IMR-90 (cell line): ENCODE data around the gene FUBP3. TPM values are rescaled to one million over a fixed set of nuclear protein-coding genes. Genes with fewer than 3 reads are reported as not detected.
"Not testable (repeated sequence)": the region's sequence is repeated elsewhere in the genome, so short reads cannot be mapped to it uniquely, and the experiment has no call there.

Experiments
- ATAC-seq: fragments of 200-7000 bp; cut with Tn5 transposase; 2 replicates; pipeline ENCODE4 v1.9.1; 2020; ENCODE audit warnings: low read depth, mild to moderate bottlenecking, moderate library complexity
- BruUV-seq: library from RNA; stranded (reverse); fragments of 400-500 nt; replicated peaks from 2 replicates; lab custom pipeline; 2021; lab: Mats Ljungman, UMichigan
- CTCF ChIA-PET: fragments of 300-600 bp; formaldehyde crosslinking; extraction: SDS; loops from one replicate; lab custom pipeline; 2021; ENCODE audit warnings: antibody characterized with exemption; lab: Yijun Ruan, JAX
- POLR2A ChIA-PET: fragments of 300-600 bp; sonication (Branson Sonifier 250); formaldehyde crosslinking; loops from one replicate; lab custom pipeline; 2022; ENCODE audit warnings: antibody characterized with exemption; ENCODE audit not compliant: unreplicated experiment; lab: Charles Lee
- DNase-seq: peaks from one replicate; pipeline ENCODE4 v3.0.0; 2013
- H2AFZ ChIP-seq: replicated peaks from 2 replicates; pipeline ENCODE3; 2013; ENCODE audit warnings: low read length, mild to moderate bottlenecking; ENCODE audit not compliant: poor library complexity
- H2AK5ac ChIP-seq: 2 replicates; pipeline ENCODE4 v1.6.1; 2013; ENCODE audit warnings: low read depth, low read length, inconsistent platforms
- H2AK9ac ChIP-seq: replicated peaks from 2 replicates; pipeline ENCODE3; 2013; ENCODE audit warnings: mild to moderate bottlenecking, low read depth, low read length, moderate library complexity; ENCODE audit not compliant: poor library complexity
- H2BK120ac ChIP-seq: 2 replicates; pipeline ENCODE4 v1.6.1; 2013; ENCODE audit warnings: low read depth, low read length, inconsistent platforms
- H2BK15ac ChIP-seq: 3 replicates; pipeline ENCODE4 v1.6.1; 2013; ENCODE audit warnings: low read depth, low read length, inconsistent platforms
- H2BK20ac ChIP-seq: 2 replicates; pipeline ENCODE4 v1.6.1; 2013; ENCODE audit warnings: low read depth, mild to moderate bottlenecking, inconsistent platforms, low read length, moderate library complexity
- H2BK5ac ChIP-seq: 2 replicates; pipeline ENCODE4 v1.6.1; 2013; ENCODE audit warnings: mild to moderate bottlenecking, low read depth, low read length, inconsistent platforms; ENCODE audit not compliant: poor library complexity, severe bottlenecking
- H3K14ac ChIP-seq: replicated peaks from 2 replicates; pipeline ENCODE4 v1.6.1; 2013; ENCODE audit warnings: low read depth, low read length, inconsistent platforms
- H3K18ac ChIP-seq: 2 replicates; pipeline ENCODE4 v1.6.1; 2013; ENCODE audit warnings: low read depth, low read length, control low read depth
- H3K23ac ChIP-seq: 2 replicates; pipeline ENCODE4 v1.6.1; 2013; ENCODE audit warnings: low read depth, low read length, inconsistent platforms
- H3K27ac ChIP-seq: 2 replicates; pipeline ENCODE4 v1.5.1; 2013; ENCODE audit warnings: mild to moderate bottlenecking, control low read depth, low read length; ENCODE audit not compliant: insufficient read depth
- H3K27me3 ChIP-seq: 2 replicates; pipeline ENCODE4 v1.6.1; 2013; ENCODE audit warnings: low read length; ENCODE audit not compliant: control insufficient read depth, insufficient read depth
- H3K36me3 ChIP-seq: 2 replicates; pipeline ENCODE4 v1.6.1; 2013; ENCODE audit warnings: low read length, mixed read lengths; ENCODE audit not compliant: control insufficient read depth, insufficient read depth
- H3K4ac ChIP-seq: 2 replicates; pipeline ENCODE4 v1.6.1; 2013; ENCODE audit warnings: low read depth, low read length, inconsistent platforms
- H3K4me1 ChIP-seq: 2 replicates; pipeline ENCODE4 v1.6.1; 2013; ENCODE audit warnings: low read length, mixed read lengths; ENCODE audit not compliant: control insufficient read depth, insufficient read depth
- H3K4me2 ChIP-seq: 2 replicates; pipeline ENCODE4 v1.6.1; 2013; ENCODE audit warnings: low read depth, mild to moderate bottlenecking, control low read depth, low read length, moderate library complexity
- H3K4me3 ChIP-seq: 2 replicates; pipeline ENCODE4 v1.5.1; 2013; ENCODE audit warnings: low read depth, mild to moderate bottlenecking, control low read depth, low read length, moderate library complexity; ENCODE audit not compliant: insufficient read depth
- H3K56ac ChIP-seq: 2 replicates; pipeline ENCODE4 v1.6.1; 2013; ENCODE audit warnings: low read length, inconsistent platforms; ENCODE audit not compliant: insufficient read depth; ENCODE audit errors: extremely low read depth
- H3K79me1 ChIP-seq, 2 experiments: 2 replicates each; pipeline ENCODE4 v1.6.1; 2013; ENCODE audit warnings: low read length in 2 of 2, inconsistent platforms in 1 of 2, low read depth in 1 of 2
- H3K9ac ChIP-seq: 2 replicates; pipeline ENCODE4 v1.6.1; 2013; ENCODE audit warnings: low read depth, low read length, control low read depth
- H3K9me1 ChIP-seq: 2 replicates; pipeline ENCODE4 v1.6.1; 2013; ENCODE audit warnings: low read length, inconsistent platforms; ENCODE audit not compliant: insufficient read depth
- H3K9me3 ChIP-seq: 2 replicates; pipeline ENCODE4 v1.6.1; 2013; ENCODE audit warnings: low read length; ENCODE audit not compliant: control insufficient read depth, insufficient read depth
- H4K20me1 ChIP-seq: 2 replicates; pipeline ENCODE4 v1.6.1; 2013; ENCODE audit warnings: low read length, inconsistent platforms; ENCODE audit not compliant: insufficient read depth
- H4K5ac ChIP-seq: 2 replicates; pipeline ENCODE4 v1.6.1; 2013; ENCODE audit warnings: mild to moderate bottlenecking, low read depth, low read length, control low read depth
- H4K8ac ChIP-seq, 2 experiments: 2 replicates each; pipeline ENCODE4 v1.6.1; 2013; ENCODE audit warnings: low read depth in 2 of 2, low read length in 2 of 2, control low read depth in 1 of 2, inconsistent platforms in 1 of 2
- H4K91ac ChIP-seq: 2 replicates; pipeline ENCODE4 v1.6.1; 2013; ENCODE audit warnings: low read depth, low read length, inconsistent platforms; ENCODE audit not compliant: insufficient read depth
- WGBS, 2 experiments: methylation state at CpG; one replicate each; pipeline versions ENCODE4 v1.1.5 to v1.1.7; 2013; ENCODE audit warnings: missing lambda C conversion rate in 2 of 2; ENCODE audit not compliant: insufficient read length in 1 of 2; ENCODE audit errors: extremely low coverage in 2 of 2; 5-methylcytosine and 5-hydroxymethylcytosine counted together
- dilution Hi-C: fragments of 300-500 bp; cut with HindIII; formaldehyde crosslinking; loops from one replicate; pipeline ENCODE4 v1.14.3; 2018; ENCODE audit warnings: low sequenced_read_pairs; ENCODE audit not compliant: unreplicated experiment
- in situ Hi-C: fragments of 300-500 bp; cut with MboI; formaldehyde crosslinking; loops from 3 replicates; pipeline ENCODE4 v1.14.3; 2019; ENCODE audit warnings: low sequenced_read_pairs, inconsistent platforms, mixed read lengths
- intact Hi-C: fragments of 100-400 bp; cut with micrococcal nuclease; formaldehyde crosslinking; loops from 2 replicates; pipeline ENCODE4 v1.10.0; 2022
- polyA plus RNA-seq, 3 experiments: library from polyadenylated mRNA; depleted of rRNA; stranded (reverse); fragments of >200 nt; gene quantifications; 2 replicates each; pipeline ENCODE4 v1.2.3, GENCODE V29; 2012; ENCODE audit warnings: low replicate concordance in 1 of 3
- total RNA-seq: library from RNA; depleted of rRNA; stranded (reverse); fragments of >200 nt; gene quantifications from 2 replicates; pipeline ENCODE4 v1.2.3, GENCODE V29; 2012

FUBP3 gene
- total and polyA plus RNA-seq, 2 of the 4 experiments (the other 2 are of a cell fraction) = 32.3 to 50.1 TPM

GRCh38 chr9:130685945-130686344 is 106.6 kb downstream of the FUBP3 start:
- H2BK15ac ChIP-seq, H3K4ac ChIP-seq, BruUV-seq, H3K23ac ChIP-seq, H3K4me2 ChIP-seq, H3K27ac ChIP-seq, H3K56ac ChIP-seq, H2AK9ac ChIP-seq, H2AFZ ChIP-seq, H3K9me1 ChIP-seq, H3K9ac ChIP-seq, H2BK120ac ChIP-seq, H3K36me3 ChIP-seq, ATAC-seq, dilution Hi-C loops, H3K79me1 ChIP-seq, H3K18ac ChIP-seq, H4K91ac ChIP-seq, H2BK5ac ChIP-seq, H3K14ac ChIP-seq, H3K4me3 ChIP-seq, DNase-seq, H4K8ac ChIP-seq, H2AK5ac ChIP-seq, H3K27me3 ChIP-seq, H3K9me3 ChIP-seq, H4K5ac ChIP-seq, H4K20me1 ChIP-seq, H2BK20ac ChIP-seq, H3K4me1 ChIP-seq: not testable (repeated sequence)
- ChIA-PET POLR2A (interaction anchor here (0.6 kb wide), 1 partner anchor 42 kb away, joined by 12 read pairs; no protein-coding TSS in a partner anchor), CTCF (interaction anchor here (2.0 kb wide), 1 partner anchor 15 kb away, joined by 4 read pairs; no protein-coding TSS in a partner anchor)
- no CpG with 5 or more reads among the region's 11 CpGs for WGBS, 2 experiments
- in situ Hi-C loops (loop anchor here (5.0 kb wide), 1 partner anchor 234 kb away; no protein-coding TSS in a partner anchor), intact Hi-C loops (loop anchor here (10.0 kb wide), 2 partner anchors 321 to 441 kb away; no protein-coding TSS in a partner anchor)
